Measurements from ENCODE around the gene LHFPL6.

The LHFPL6 gene

GRCh38 chr13:39485314-39485700 lies 117.7 kb downstream of the LHFPL6 start:
- DNase-seq (ENCODE audit: extremely low spot score) = no peak
- ChIA-PET POLR2A (no interaction called here), CTCF (interaction anchor here (0.6 kb wide), 1 partner anchor 10 kb away, joined by 5 read pairs; no protein-coding TSS in a partner anchor)
- no peak for TF ChIP-seq BHLHE40 (IDR thresholded peaks at IDR 0.05; ENCODE audit: borderline replicate concordance)
- TF ChIP-seq ARNT (IDR thresholded peaks at IDR 0.05) = no peak
- TF ChIP-seq FOXM1 (IDR thresholded peaks at IDR 0.05; ENCODE audit: borderline replicate concordance) = no peak
- no peak for TF ChIP-seq HDGF (IDR thresholded peaks at IDR 0.05; ENCODE audit: borderline replicate concordance)
- TF ChIP-seq ZNF384 (IDR thresholded peaks at IDR 0.05) = no peak
- no peak for TF ChIP-seq LEF1 (IDR thresholded peaks at IDR 0.05; ENCODE audit: borderline replicate concordance)
- TF ChIP-seq PKNOX1 (IDR thresholded peaks at IDR 0.05) = no peak
- no peak for TF ChIP-seq SUZ12 (IDR thresholded peaks at IDR 0.05)
- TF ChIP-seq L3MBTL2 (conservative IDR thresholded peaks at IDR 0.05) = no peak
- TF ChIP-seq CTBP1 (IDR thresholded peaks at IDR 0.05; ENCODE audit: borderline replicate concordance) = no peak
- TF ChIP-seq FOXK2 (IDR thresholded peaks at IDR 0.05) = no peak
- TF ChIP-seq NFRKB (IDR thresholded peaks at IDR 0.05) = no peak
- TF ChIP-seq SP1 (IDR thresholded peaks at IDR 0.05) = no peak
- TF ChIP-seq FOXA1 (IDR thresholded peaks at IDR 0.05) = no peak
- TF ChIP-seq TARDBP (IDR thresholded peaks at IDR 0.05) = no peak
- TF ChIP-seq ELF4 (IDR thresholded peaks at IDR 0.05) = no peak

GRCh38 chr13:39484506-39485313 lies 118.3 kb downstream of the LHFPL6 start:
- ChIA-PET CTCF (no interaction called here), POLR2A (no interaction called here)
- DNase-seq (ENCODE audit: extremely low spot score) = no peak
- TF ChIP-seq HDGF (IDR thresholded peaks at IDR 0.05; ENCODE audit: borderline replicate concordance) (no peak), CTBP1 (IDR thresholded peaks at IDR 0.05; ENCODE audit: borderline replicate concordance) (no peak), ZNF384 (IDR thresholded peaks at IDR 0.05) (no peak), LEF1 (IDR thresholded peaks at IDR 0.05; ENCODE audit: borderline replicate concordance) (no peak), SUZ12 (IDR thresholded peaks at IDR 0.05) (no peak), TARDBP (IDR thresholded peaks at IDR 0.05) (no peak), FOXK2 (IDR thresholded peaks at IDR 0.05) (no peak)

DNA sequence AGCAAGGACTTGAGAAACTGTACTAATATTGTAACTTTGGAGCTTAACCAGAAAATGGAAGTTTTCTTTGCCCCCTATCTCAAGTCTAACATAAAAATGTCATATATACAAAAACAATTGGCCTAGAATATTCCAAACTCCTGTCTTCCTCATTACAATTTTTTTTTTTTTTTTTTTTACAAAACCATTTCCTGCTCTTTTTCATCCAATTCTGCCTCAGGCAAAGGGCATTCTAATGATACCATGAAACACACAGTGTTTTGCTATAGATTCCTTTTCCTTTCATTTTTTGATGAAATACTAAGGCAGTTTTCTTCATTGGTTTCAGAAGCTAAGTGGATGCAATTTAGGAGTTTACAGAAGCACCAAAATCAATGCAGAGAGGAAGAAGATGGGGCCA lies 119.7 kb downstream of the LHFPL6 start:
- DNase-seq (ENCODE audit: extremely low spot score) = no peak
- TF ChIP-seq BHLHE40 (IDR thresholded peaks at IDR 0.05; ENCODE audit: borderline replicate concordance) = no peak
- TF ChIP-seq L3MBTL2 (conservative IDR thresholded peaks at IDR 0.05) = no peak
- TF ChIP-seq SP1 (IDR thresholded peaks at IDR 0.05) = no peak
- no peak for TF ChIP-seq FOXA1 (IDR thresholded peaks at IDR 0.05)
- no peak for TF ChIP-seq ELF4 (IDR thresholded peaks at IDR 0.05)
- TF ChIP-seq FOXM1 (IDR thresholded peaks at IDR 0.05; ENCODE audit: borderline replicate concordance) = no peak
- no peak for TF ChIP-seq ZNF384 (IDR thresholded peaks at IDR 0.05)
- no peak for TF ChIP-seq ARNT (IDR thresholded peaks at IDR 0.05)
- TF ChIP-seq CTBP1 (IDR thresholded peaks at IDR 0.05; ENCODE audit: borderline replicate concordance) = no peak
- TF ChIP-seq NFRKB (IDR thresholded peaks at IDR 0.05) = no peak
- TF ChIP-seq SUZ12 (IDR thresholded peaks at IDR 0.05) = no peak
- no peak for TF ChIP-seq HDGF (IDR thresholded peaks at IDR 0.05; ENCODE audit: borderline replicate concordance)
- TF ChIP-seq TARDBP (IDR thresholded peaks at IDR 0.05) = no peak
- no peak for TF ChIP-seq PKNOX1 (IDR thresholded peaks at IDR 0.05)
- ChIA-PET POLR2A (interaction anchor here (0.7 kb wide), 1 partner anchor 140 kb away, joined by 5 read pairs; no protein-coding TSS in a partner anchor), CTCF (no interaction called here)

DNA sequence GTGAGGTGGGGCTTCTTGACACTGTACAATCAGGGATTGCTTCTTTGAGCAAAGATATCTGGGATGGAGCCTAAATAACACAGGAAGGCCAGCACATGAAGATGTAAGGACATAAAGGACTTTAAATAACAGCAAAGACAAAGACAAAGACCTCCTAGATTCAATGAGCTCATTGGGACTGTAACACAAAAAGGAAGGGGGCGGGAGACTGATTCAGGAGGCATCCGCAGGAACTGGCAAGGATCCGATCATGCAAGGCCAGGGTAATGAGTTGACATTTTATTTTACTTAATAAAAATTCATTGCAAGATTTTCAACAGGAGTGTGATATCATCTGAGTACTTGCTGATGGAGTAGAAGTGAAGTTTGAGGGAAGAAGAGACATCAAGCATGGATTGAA lies 121.5 kb downstream of the LHFPL6 start:
- TF ChIP-seq ARNT (IDR thresholded peaks at IDR 0.05) = no peak
- no peak for TF ChIP-seq FOXK2 (IDR thresholded peaks at IDR 0.05)
- TF ChIP-seq BHLHE40 (IDR thresholded peaks at IDR 0.05; ENCODE audit: borderline replicate concordance) = no peak
- no peak for TF ChIP-seq ZNF384 (IDR thresholded peaks at IDR 0.05)
- no peak for TF ChIP-seq NFRKB (IDR thresholded peaks at IDR 0.05)
- no peak for TF ChIP-seq PKNOX1 (IDR thresholded peaks at IDR 0.05)
- TF ChIP-seq L3MBTL2 (conservative IDR thresholded peaks at IDR 0.05) = no peak
- no peak for TF ChIP-seq TARDBP (IDR thresholded peaks at IDR 0.05)
- no peak for TF ChIP-seq LEF1 (IDR thresholded peaks at IDR 0.05; ENCODE audit: borderline replicate concordance)
- TF ChIP-seq CTBP1 (IDR thresholded peaks at IDR 0.05; ENCODE audit: borderline replicate concordance) = no peak
- no peak for TF ChIP-seq SUZ12 (IDR thresholded peaks at IDR 0.05)
- no peak for TF ChIP-seq HDGF (IDR thresholded peaks at IDR 0.05; ENCODE audit: borderline replicate concordance)
- no peak for TF ChIP-seq ELF4 (IDR thresholded peaks at IDR 0.05)
- TF ChIP-seq FOXM1 (IDR thresholded peaks at IDR 0.05; ENCODE audit: borderline replicate concordance) = no peak
- TF ChIP-seq FOXA1 (IDR thresholded peaks at IDR 0.05) = no peak
- TF ChIP-seq SP1 (IDR thresholded peaks at IDR 0.05) = no peak
- CTCF ChIA-PET = no interaction called here
- POLR2A ChIA-PET = no interaction called here
- DNase-seq (ENCODE audit: extremely low spot score) = no peak

DNA sequence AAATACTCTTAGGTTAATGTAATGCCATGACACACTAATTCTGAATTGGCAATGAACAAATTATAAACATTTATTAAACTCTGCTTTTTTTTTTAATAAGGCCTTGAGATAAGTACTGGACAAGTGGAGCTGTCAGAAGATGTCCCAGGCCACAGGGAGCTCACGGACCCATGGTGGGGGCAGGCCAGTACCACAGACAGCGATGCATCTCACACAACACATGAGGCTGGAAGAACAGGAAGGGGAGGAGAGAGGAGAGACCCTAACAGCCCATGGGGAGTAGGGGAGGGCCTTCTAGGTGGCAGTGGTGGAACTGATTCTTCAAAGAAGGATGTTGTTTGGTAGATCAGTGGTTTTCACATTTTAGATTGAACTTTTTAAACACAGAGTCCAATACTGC lies 128.4 kb downstream of the LHFPL6 start:
- ChIA-PET POLR2A (no interaction called here), CTCF (no interaction called here)
- TF ChIP-seq L3MBTL2 (conservative IDR thresholded peaks at IDR 0.05) (no peak), FOXA1 (IDR thresholded peaks at IDR 0.05) (no peak), FOXK2 (IDR thresholded peaks at IDR 0.05) (no peak), ELF4 (IDR thresholded peaks at IDR 0.05) (no peak), SP1 (IDR thresholded peaks at IDR 0.05) (no peak), BHLHE40 (IDR thresholded peaks at IDR 0.05; ENCODE audit: borderline replicate concordance) (no peak), PKNOX1 (IDR thresholded peaks at IDR 0.05) (no peak), TARDBP (IDR thresholded peaks at IDR 0.05) (no peak), NFRKB (IDR thresholded peaks at IDR 0.05) (no peak), SUZ12 (IDR thresholded peaks at IDR 0.05) (no peak), CTBP1 (IDR thresholded peaks at IDR 0.05; ENCODE audit: borderline replicate concordance) (no peak), ARNT (IDR thresholded peaks at IDR 0.05) (no peak), FOXM1 (IDR thresholded peaks at IDR 0.05; ENCODE audit: borderline replicate concordance) (no peak), HDGF (IDR thresholded peaks at IDR 0.05; ENCODE audit: borderline replicate concordance) (no peak), LEF1 (IDR thresholded peaks at IDR 0.05; ENCODE audit: borderline replicate concordance) (no peak), ZNF384 (IDR thresholded peaks at IDR 0.05) (no peak)
- no peak for DNase-seq (ENCODE audit: extremely low spot score)

Measured in HEK293T (cell line).